Thyroid gland (tissue), 4 donors: ENCODE data around the gene MCF2.

Experiments used
- POLR2A ChIP-seq, 2 donors: fragments of 450-650 bp; IDR thresholded peaks; one replicate each; pipeline ENCODE4 v1.6.1; 2017; ENCODE audit warnings: antibody characterized with exemption in 2 of 2, mild to moderate bottlenecking in 2 of 2, moderate library complexity in 1 of 2
- TF ChIP-seq, protein P1 (sequence below), 6 experiments: fragments of 200-600 bp in 3 of 6; fragments of 450-650 bp in 3 of 6; sonication (generic) in 3 of 6; IDR thresholded peaks; one replicate each; pipeline ENCODE4 v1.5.1; 2016 to 2019; ENCODE audit warnings: antibody characterized with exemption in 6 of 6, mild to moderate bottlenecking in 2 of 6, inconsistent platforms in 1 of 6, moderate library complexity in 1 of 6

DNA sequence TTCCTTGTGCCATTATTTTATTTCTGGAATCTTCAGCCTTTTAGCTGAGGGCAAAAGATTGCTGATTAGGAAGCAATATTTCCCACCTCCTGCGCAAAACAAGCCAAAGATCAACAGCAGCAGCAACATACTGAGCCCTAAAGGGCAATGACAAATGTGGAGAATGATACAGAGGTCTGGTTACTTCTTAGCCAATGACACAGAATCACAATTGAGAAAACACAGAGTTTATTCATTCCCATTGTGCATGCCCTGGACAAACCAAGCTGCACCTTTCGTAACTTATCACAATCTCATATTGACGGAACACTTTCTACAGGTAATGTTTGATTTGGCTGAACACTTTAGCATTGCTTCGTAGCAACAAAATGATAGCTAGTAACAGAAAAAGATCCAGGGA is 164.0 kb downstream of the MCF2 start:
- TF ChIP-seq, protein P1, sequence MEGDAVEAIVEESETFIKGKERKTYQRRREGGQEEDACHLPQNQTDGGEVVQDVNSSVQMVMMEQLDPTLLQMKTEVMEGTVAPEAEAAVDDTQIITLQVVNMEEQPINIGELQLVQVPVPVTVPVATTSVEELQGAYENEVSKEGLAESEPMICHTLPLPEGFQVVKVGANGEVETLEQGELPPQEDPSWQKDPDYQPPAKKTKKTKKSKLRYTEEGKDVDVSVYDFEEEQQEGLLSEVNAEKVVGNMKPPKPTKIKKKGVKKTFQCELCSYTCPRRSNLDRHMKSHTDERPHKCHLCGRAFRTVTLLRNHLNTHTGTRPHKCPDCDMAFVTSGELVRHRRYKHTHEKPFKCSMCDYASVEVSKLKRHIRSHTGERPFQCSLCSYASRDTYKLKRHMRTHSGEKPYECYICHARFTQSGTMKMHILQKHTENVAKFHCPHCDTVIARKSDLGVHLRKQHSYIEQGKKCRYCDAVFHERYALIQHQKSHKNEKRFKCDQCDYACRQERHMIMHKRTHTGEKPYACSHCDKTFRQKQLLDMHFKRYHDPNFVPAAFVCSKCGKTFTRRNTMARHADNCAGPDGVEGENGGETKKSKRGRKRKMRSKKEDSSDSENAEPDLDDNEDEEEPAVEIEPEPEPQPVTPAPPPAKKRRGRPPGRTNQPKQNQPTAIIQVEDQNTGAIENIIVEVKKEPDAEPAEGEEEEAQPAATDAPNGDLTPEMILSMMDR (IDR thresholded peaks at IDR 0.05), result no peak
- TF ChIP-seq POLR2A (IDR thresholded peaks at IDR 0.05), result no peak
